ENCODE results near the gene KDM2A.

- TF ChIP-seq POLR2A (IDR thresholded peaks at IDR 0.05) (no peak), CTCF (IDR thresholded peaks at IDR 0.05) (no peak)
These were observed 162.6 kb downstream of the KDM2A start for GRCh38 chr11:67281552-67282150.

Measured in thyroid gland (tissue), 4 donors.